Forelimb muscle (tissue), 1 donor: ENCODE results near the gene ZNF584. TPM values are rescaled to one million over a fixed set of nuclear protein-coding genes. Genes with fewer than 3 reads are reported as not detected.
"Not testable (repeated sequence)": the region's sequence is repeated elsewhere in the genome, so short reads cannot be mapped to it uniquely, and the experiment has no call there.

ENCODE experiments used
- DNase-seq: peaks from one replicate; pipeline ENCODE4 v3.0.0-alpha.2; 2013; ENCODE audit warnings: low read depth
- polyA plus RNA-seq: library from polyadenylated mRNA; unstranded; fragments of 120-200 nt; gene quantifications from one replicate; pipeline ENCODE4 v1.2.1, GENCODE V29; 2013; ENCODE audit not compliant: insufficient read length

ZNF584 gene
- polyA plus RNA-seq, result 4.4 TPM

GRCh38 chr19:58408152-58409009, at the start of gene ZNF584:
TSS of gene ZNF584 (plus strand) at chr19:58408649. CDS start at chr19:58409148, 499 bp downstream.
- DNase-seq, result peak; percentile 81

DNA sequence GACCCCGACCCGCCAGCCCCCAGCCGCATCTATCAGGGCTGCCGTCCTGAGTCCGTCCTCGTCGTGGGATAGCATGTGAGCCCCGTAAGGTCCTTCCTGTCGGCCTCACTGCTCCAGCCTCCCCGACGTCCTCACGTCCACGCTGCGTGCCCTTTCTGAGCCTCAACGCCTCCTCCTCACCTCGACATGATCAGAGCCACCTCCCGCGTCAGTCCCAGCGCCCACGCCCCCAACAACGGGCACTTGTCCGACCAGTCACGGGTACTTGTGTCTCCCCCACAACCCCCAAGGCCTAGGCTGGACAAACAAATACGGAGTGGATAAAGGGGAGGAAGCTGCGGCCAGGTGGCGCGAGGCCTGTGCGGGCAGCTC, 46.6 kb upstream of the ZNF584 start:
- no peak for DNase-seq

GRCh38 chr19:58362272-58362994, 46.0 kb upstream of the ZNF584 start, which contains the start of gene ZNF497:
TSS of gene ZNF497 (minus strand) at chr19:58362751. CDS start at chr19:58357635, 5,116 bp downstream.
- DNase-seq, result peak; percentile 80

DNA sequence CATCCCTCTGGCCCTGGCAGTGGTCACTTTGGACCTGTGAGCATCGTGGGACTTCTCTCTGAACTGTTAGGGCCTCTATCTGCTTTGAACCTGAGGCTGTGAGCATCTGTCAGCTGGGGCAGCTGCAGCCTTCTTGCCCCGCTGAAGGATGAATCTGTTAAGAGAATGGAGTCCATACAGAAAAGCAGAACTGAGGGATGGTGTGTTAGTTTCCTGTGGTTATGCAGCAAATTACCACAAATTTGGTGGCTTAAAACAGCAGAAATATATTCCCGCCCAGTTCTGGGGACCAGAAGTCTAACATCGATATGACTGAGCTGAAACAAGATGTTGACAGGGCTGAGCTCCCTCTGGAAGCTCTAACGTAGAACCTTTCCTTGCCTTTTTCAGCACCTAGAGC, 44.3 kb upstream of the ZNF584 start:
- no peak for DNase-seq

DNA sequence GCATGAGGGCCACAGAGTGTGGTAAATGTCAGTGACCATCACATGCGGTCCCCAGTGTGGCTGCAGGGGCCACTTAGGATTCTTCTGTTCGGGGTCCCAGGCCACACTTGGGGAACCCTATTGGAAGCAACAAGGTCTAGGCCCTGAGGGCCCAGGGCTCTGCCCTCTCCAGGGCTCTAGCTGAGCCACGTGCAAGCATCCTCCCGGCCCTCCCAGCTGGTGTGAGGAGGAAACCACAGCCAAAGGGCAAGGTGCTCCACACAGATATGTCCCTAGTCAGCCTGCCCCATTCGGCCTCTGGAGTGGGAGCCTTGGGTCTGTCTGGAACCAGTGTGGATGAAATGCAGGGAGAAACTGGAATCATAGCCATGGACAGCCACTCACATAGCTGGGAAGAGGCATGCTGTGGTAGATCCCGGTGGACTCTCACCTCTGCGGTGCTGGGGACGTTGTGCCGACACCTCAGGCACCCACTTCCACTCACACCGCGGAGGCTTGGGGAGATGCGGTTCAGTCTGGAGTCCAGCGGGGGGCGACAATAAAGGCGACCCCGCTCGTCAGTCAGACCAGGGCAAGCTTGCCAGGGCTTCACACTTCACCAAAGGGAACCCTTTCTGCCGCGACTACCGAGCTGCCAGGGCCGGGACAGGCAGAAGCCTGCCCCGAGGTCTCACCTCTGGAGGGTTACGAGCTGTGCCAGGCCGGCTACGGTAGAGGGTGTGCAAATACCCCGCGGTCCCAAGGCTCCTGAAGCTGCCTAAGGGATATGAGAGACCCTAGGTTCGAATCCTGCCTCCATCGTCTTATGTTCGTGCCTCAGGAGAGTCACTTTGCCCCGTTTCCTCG, 41.6 kb upstream of the ZNF584 start:
- no peak for DNase-seq

DNA sequence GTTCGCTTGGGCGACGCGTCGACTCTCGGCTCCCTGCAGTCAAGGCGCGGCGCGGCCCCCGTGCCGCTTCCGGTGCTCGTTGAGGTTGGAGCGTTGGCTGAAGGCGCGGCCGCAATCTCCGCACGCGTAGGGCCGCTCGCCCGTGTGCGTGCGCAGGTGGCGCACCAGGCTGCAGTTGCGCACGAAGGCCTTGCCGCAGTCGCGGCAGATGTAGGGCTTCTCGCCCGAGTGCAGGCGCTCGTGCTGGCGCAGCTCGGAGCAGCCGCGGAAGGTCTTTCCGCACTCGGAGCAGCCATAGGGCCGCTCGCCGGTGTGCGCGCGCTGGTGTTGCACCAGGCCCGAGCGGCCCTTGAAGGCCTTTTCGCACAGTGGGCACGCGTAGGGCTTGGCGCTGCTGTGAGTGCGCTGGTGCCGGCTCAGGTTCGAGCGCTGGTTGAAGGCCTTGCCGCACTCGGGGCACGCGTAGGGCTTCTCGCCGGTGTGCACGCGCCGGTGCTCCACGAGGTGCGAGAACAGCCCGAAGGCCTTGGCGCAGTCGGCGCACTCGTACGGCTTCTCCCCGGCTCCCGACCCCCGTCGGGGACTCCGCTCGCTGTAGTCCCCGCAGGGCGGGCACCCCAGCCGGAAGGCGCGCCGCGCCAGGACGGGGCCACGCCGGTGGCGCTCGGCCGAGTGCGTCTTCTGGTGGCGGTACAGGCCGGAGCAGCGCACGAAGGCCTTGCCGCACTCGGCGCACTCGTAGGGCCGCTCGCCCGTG, 40.6 kb upstream of the ZNF584 start:
- no peak for DNase-seq

GRCh38 chr19:58368561-58369360, 39.7 kb upstream of the ZNF584 start:
- DNase-seq, result no peak

GRCh38 chr19:58372311-58373133, 35.9 kb upstream of the ZNF584 start:
- DNase-seq, result no peak

GRCh38 chr19:58374200-58374599, 34.2 kb upstream of the ZNF584 start:
- DNase-seq, result no peak

GRCh38 chr19:58376724-58377123, 31.7 kb upstream of the ZNF584 start:
- DNase-seq, result not testable (repeated sequence)

DNA sequence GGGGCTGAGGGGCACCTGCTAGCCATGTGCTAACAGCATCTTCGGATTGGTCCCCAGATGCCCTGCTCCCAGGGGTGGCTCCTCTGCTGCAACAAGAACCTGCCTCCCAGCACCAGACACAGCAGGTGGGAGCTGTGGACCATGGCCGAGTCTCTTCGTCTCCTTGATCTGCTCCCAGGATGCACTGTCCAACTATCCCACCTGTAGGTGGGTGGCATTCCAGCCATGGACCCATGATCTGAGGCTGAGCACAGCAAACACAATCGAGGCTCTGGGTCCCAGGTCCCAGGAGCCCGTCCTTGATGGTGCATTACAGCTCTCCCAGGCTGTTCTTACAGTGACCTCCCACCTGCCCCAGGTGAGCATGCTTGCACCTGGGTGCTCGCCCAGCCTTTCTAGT, 29.2 kb upstream of the ZNF584 start:
- DNase-seq, result no peak

DNA sequence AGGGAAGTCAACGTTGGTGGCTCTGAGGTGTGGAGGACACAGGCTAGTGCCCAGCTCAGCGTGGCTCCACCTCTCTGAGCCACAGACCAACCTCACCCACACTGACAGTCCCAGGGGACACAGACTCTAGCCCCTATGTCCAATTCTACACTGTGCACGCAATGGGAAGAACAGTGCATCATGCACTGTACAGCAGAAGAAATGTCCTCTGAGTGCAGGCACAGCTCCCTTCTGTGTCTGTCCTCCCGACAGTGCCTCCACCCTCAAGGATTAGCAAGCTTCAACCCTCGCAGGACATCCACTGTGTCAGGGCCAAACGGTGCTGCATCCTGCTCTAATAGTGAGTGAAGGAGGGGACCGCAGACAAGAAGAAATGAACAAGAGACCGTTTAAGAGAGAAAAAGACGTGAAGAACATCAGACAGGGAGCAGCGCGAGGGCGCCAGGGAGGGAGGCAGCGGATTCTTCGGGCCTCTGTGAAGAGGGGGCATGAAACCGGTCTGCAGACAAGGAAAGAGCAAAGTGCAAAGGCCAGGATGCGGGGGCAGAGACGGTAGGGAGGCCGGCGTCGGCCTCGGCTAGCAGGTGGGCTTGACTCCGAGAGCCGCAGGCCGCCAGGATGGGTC, 28.3 kb upstream of the ZNF584 start:
- DNase-seq, result no peak

DNA sequence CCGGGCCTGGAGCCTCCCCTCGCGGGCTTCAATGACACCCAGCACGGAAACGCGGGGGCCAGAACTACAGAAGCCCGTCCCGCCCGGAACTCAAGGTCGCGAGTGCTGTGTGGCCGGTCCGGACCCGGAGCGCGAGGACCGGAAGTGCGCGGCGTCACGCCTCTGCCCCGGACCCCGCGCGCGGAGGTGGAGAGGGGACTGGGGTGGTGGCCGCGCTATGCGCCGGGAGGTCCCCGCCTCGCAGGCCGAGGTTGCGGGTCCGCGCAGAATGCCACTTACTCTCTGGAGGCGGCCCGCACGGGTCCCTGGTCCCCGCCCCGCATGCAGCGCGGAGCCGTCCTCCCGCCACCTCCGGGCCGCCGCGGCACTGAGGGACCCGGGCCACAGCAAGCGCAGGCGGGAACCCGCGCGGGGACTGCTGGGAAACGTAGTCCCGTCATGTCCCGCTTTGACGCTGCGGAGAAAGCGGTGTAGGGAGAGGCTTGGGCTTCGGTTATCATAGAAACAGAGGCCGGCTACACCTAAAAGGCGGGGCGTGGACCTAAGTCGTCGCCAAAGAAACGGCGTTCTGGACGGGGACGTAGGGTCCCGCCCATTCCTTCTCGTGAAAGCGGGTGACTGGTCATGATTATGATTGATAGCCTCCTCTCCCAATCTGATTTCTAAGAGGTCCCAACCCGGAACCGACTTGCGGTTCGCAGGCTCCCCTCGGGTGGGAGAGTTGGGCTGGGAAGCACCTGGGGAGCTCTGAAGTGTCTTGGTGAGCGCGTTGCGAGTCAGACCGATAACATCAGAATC, 27.6 kb upstream of the ZNF584 start, which contains the start of gene ZNF837:
Gene ZNF837 (minus strand): TSS at position 369 of the 798 bp plus-strand sequence. CDS start 11,698 bp downstream, outside the sequence.
- DNase-seq, result peak; percentile 99

DNA sequence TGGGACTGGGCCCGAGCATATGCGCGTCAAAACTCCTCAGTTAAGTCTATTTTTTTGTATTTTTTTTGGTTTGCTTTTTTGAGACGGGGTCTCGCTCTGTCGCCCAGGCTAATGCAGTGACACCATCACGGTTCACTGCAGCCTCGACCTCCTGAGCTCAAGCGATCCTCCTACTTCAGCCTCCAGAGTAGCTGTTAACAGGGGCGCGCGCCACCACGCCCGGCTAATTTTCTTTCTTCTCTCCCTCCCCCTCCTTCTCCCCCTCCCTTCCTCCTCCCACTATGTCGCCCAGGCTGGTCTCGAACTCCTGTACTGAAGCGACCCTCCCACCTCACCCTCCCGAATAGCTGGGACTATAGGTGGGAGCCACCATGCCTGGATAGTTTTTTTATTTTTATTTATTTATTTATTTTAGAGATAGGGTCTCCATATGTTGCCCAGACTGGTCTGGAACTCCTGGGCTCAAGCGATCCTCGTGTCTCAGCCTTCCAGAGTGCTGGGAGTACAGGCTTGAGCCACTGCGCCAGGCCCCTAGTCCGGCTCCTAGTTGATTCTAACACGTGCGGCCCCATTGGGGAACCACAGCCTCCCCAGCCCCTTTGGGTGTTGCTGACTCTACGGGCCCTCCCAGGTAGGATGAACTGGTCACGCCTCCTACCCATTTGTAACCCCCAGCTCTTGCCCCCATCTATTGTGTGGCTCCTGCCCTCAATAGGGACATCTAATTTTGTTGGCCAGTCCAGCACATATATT, 26.8 kb upstream of the ZNF584 start:
- DNase-seq, result no peak

GRCh38 chr19:58382997-58383603, 25.3 kb upstream of the ZNF584 start:
- no peak for DNase-seq

DNA sequence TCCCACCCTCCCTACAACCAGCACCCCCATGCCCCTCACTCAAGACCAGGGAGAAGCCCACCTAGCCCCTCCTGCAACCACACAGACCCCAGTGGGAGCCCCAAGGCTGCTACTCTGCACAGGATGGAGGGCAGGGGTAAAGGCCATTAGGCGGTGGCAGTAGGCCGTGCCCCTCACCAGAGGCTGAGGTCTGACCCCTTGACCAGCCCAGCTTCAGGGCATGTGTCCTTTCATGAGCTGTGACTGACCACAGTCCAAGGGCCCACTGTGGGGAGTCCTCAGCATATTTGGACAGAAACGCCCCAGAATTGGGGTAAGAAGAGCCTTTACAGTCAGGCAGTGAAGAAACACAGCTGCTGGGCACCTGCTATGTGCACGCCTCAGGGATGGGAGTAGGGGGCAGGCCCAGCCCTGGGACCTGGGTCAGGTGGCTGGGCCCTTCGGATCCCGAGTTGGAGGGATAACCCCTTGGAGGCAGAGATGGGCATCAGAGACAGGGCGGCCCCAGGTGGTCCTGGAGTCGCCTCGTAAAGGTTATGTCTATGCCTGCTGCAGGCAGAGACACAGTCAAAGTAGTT, 23.0 kb upstream of the ZNF584 start:
- no peak for DNase-seq
